Right lobe of liver (tissue), 4 donors: ENCODE data around the gene KRT71.

Experiments
- POLR2A ChIP-seq: fragments of 450-650 bp; IDR thresholded peaks from one replicate; pipeline ENCODE4 v1.6.1; 2017; ENCODE audit warnings: antibody characterized with exemption, mild to moderate bottlenecking
- TF ChIP-seq, protein P1 (sequence below), 4 donors: fragments of 200-600 bp in 3 of 4; fragments of 450-650 bp in 1 of 4; IDR thresholded peaks; one replicate each; pipeline versions ENCODE4 v1.5.1 to v1.8.0; 2016 to 2022; ENCODE audit warnings: antibody characterized with exemption in 4 of 4, mild to moderate bottlenecking in 2 of 4
- donor health status: DM: no; HTN: no; CAD: no.
- donor health status: DM: no; HTN: no; CAD: no.
- donor health status: DM: no; HTN: yes; CAD: no.

DNA sequence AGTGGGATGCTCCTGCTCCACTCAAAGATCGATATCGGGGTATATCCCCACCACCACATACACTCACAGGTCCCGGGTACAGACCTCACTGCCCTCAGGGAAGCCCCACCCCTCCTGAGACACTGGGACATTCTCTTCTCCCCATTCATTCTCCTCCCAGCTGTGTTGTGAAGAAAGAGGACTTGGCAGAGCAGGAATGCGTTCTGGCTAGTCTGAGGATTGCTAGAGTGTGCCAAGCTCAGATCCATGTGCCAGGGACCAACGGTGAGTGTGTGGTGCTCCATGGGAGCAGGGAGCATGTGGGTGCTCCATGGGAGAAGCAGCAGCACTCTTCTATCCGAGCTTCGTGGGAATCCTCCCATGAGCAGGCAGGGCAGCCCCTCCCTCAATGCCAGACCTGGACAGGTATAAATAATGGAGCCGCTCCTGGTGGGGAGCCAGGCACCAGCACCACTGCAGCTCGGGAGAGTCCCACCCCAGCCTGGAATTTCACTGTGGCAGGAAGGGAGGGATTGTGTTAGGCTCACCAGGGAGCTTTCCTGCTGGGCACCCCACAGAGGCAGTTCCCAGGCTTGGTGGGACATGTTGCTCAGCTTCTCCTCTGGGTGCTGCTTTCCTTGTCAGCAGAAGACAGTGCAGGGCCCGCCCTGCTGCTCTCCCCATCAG, 30.5 kb downstream of the KRT71 start:
- TF ChIP-seq, protein P1, sequence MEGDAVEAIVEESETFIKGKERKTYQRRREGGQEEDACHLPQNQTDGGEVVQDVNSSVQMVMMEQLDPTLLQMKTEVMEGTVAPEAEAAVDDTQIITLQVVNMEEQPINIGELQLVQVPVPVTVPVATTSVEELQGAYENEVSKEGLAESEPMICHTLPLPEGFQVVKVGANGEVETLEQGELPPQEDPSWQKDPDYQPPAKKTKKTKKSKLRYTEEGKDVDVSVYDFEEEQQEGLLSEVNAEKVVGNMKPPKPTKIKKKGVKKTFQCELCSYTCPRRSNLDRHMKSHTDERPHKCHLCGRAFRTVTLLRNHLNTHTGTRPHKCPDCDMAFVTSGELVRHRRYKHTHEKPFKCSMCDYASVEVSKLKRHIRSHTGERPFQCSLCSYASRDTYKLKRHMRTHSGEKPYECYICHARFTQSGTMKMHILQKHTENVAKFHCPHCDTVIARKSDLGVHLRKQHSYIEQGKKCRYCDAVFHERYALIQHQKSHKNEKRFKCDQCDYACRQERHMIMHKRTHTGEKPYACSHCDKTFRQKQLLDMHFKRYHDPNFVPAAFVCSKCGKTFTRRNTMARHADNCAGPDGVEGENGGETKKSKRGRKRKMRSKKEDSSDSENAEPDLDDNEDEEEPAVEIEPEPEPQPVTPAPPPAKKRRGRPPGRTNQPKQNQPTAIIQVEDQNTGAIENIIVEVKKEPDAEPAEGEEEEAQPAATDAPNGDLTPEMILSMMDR (IDR thresholded peaks at IDR 0.05): no peak
- no peak for TF ChIP-seq POLR2A
